Large intestine (tissue), 3 donors: ENCODE measurements around the gene ARVCF. TPM values are rescaled to one million over a fixed set of nuclear protein-coding genes. Genes with fewer than 3 reads are reported as not detected.

ENCODE experiments used
- DNase-seq, 2 donors: peaks; one replicate each; pipeline versions ENCODE4 v3.0.0 to v3.0.0-alpha.2; 2013
- H3K27ac ChIP-seq: one replicate; pipeline ENCODE4 v1.5.1; 2013; ENCODE audit warnings: low read length
- H3K27me3 ChIP-seq: 2 replicates; pipeline ENCODE4 v1.6.1; 2013; ENCODE audit warnings: low read length; ENCODE audit not compliant: control insufficient read depth, insufficient read depth
- H3K36me3 ChIP-seq: 2 replicates; pipeline ENCODE4 v1.6.1; 2013; ENCODE audit warnings: low read length; ENCODE audit not compliant: control insufficient read depth, insufficient read depth
- H3K4me1 ChIP-seq: one replicate; pipeline ENCODE4 v1.6.1; 2013; ENCODE audit warnings: low read length; ENCODE audit not compliant: control insufficient read depth, insufficient read depth
- H3K4me3 ChIP-seq: one replicate; pipeline ENCODE4 v1.5.1; 2013; ENCODE audit warnings: low read length
- H3K9me3 ChIP-seq: one replicate; pipeline ENCODE4 v1.6.1; 2013; ENCODE audit warnings: mild to moderate bottlenecking, low read depth, low read length, moderate library complexity; ENCODE audit not compliant: control insufficient read depth
- WGBS: methylation state at CpG from one replicate; pipeline ENCODE4 v1.1.5; 2013; ENCODE audit warnings: low lambda C conversion rate; ENCODE audit not compliant: insufficient coverage; 5-methylcytosine and 5-hydroxymethylcytosine counted together
- polyA plus RNA-seq: library from polyadenylated mRNA; unstranded; fragments of 120-200 nt; gene quantifications from one replicate; pipeline ENCODE4 v1.2.1, GENCODE V29; 2013

ARVCF gene
- polyA plus RNA-seq, 1 donor, result 21.8 TPM

- peaks cover 22% of the 10 kb centered on the region for H3K27me3 ChIP-seq
- no peak overlapping the region for H3K4me3 ChIP-seq
- DNase-seq, result no peak
- H3K4me1 ChIP-seq, result peaks cover 12% of the 10 kb centered on the region
- no peaks in the 10 kb centered on the region for H3K9me3 ChIP-seq
- H3K27ac ChIP-seq, result no peak overlapping the region
- H3K36me3 ChIP-seq, result no peaks in the 10 kb centered on the region
- no CpG with 5 or more reads among the region's 11 CpGs for WGBS
Observed at GRCh38 chr22:20022231-20022977, 5.8 kb upstream of the ARVCF start.

- Histone ChIP-seq H3K9me3 (no peaks in the 10 kb centered on the region), H3K27me3 (peaks cover 27% of the 10 kb centered on the region), H3K27ac (no peak overlapping the region), H3K4me3 (peak overlapping the region; percentile 85), H3K4me1 (peaks cover 16% of the 10 kb centered on the region), H3K36me3 (no peaks in the 10 kb centered on the region)
- DNase-seq, result peak in 1 of 2 donors; percentile 20
- WGBS, result 35% methylated on average over 2 of the region's 36 CpGs
Observed at GRCh38 chr22:20021196-20022181, 4.9 kb upstream of the ARVCF start.

- Histone ChIP-seq H3K9me3 (no peaks in the 10 kb centered on the region), H3K36me3 (no peaks in the 10 kb centered on the region), H3K4me1 (peaks cover 16% of the 10 kb centered on the region), H3K4me3 (peak within 1 kb of the TSS; percentile 85), H3K27ac (peak within 1 kb of the TSS; percentile 28), H3K27me3 (peaks cover 33% of the 10 kb centered on the region)
- DNase-seq, result peak; percentile 94 to 95
- WGBS, result no CpG with 5 or more reads among the region's 61 CpGs
Observed at GRCh38 chr22:20020533-20021195, 4.0 kb upstream of the ARVCF start, which contains the start of gene TANGO2. TANGO2 (plus strand) TSS chr22:20021110; CDS start chr22:20036799, 15,689 bp downstream.

DNA sequence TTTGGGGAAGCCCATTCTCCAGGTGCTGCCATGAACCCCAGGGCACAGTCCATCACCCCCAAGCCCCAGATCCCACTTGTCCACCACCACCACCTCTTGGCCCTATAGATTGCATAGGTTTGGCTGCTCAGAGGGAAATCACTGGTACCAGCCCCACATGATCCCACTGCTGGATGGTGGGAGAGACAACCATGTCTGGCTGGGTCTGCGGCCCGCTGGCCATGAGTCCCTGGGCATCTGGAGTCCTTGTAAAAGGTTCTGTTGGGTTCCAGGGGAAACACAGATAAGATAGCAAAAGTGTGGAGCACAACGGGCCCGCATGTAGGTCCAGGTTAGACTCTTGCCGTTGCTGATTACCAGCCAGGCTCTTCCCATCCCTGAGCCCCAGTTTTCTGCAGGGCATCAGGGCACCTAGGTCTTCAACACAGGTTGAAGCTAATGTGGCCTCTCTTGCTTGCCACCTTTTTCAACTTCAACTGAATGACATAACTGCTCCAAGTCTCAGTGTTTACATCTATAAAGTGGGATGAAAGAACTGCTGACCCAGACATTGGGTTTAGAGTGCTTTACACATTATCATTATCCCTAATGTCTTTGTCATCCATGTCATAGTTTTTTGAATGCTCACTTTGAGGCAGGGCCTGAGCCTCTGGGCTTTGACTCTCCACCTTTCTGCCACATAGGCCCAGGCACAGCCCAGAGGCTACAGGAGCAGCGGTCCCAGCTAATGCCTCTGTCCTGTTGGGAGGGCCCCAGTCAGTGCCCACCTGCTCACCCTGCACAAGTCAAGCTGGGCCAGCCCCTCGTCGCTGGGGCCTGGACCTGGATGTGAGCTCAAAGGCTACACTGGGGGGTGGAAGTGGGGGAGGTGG, 3.3 kb upstream of the ARVCF start:
- Histone ChIP-seq H3K4me3 (peak overlapping the region; percentile 57), H3K4me1 (peaks cover 20% of the 10 kb centered on the region), H3K27me3 (peaks cover 41% of the 10 kb centered on the region), H3K36me3 (no peaks in the 10 kb centered on the region), H3K9me3 (no peaks in the 10 kb centered on the region), H3K27ac (no peak overlapping the region)
- no peak for DNase-seq
- WGBS, result no CpG with 5 or more reads among the region's 8 CpGs

DNA sequence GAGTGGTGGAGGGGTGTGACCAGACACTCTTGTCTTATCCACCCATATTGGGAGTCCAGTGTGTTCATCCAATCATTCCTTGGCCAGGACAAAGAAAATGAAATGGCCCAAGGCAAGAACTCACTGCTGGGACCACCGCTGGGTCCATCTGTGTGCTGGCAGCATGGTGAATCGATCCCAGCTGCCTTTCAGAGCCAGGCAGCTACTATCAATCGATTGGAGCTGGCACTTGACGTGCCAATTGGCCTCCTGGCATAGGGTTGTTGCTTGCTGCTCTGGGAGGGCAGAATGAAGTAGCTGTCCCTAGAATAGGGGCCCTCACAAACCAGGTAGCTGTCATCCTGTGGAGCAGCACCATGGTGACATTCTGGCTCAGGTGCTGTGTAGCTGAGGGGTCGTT, 1.4 kb upstream of the ARVCF start:
- Histone ChIP-seq H3K36me3 (no peaks in the 10 kb centered on the region), H3K4me1 (peaks cover 28% of the 10 kb centered on the region), H3K27me3 (peaks cover 43% of the 10 kb centered on the region), H3K27ac (no peak overlapping the region), H3K4me3 (no peak overlapping the region), H3K9me3 (no peaks in the 10 kb centered on the region)
- no peak for DNase-seq
- no CpG with 5 or more reads among the region's 5 CpGs for WGBS

- WGBS, result no CpG with 5 or more reads among the region's 9 CpGs
- no peaks in the 10 kb centered on the region for H3K9me3 ChIP-seq
Observed at GRCh38 chr22:20017622-20017958, 967 bp upstream of the ARVCF start.

GRCh38 chr22:20015971-20016733, 471 bp downstream of the ARVCF start:
- Histone ChIP-seq H3K36me3 (no peaks in the 10 kb centered on the region), H3K4me3 (peak overlapping the region; percentile 40), H3K27me3 (peaks cover 43% of the 10 kb centered on the region), H3K4me1 (peaks cover 25% of the 10 kb centered on the region), H3K9me3 (no peaks in the 10 kb centered on the region), H3K27ac (no peak overlapping the region)
- WGBS, result no CpG with 5 or more reads among the region's 101 CpGs
- no peak for DNase-seq

More at GRCh38 chr22:20017622-20017958, 967 bp upstream of the ARVCF start:
- Histone ChIP-seq H3K36me3 (no peaks in the 10 kb centered on the region), H3K27me3 (peaks cover 43% of the 10 kb centered on the region), H3K4me1 (peaks cover 29% of the 10 kb centered on the region), H3K4me3 (no peak overlapping the region), H3K27ac (no peak overlapping the region)
- no peak for DNase-seq

DNA sequence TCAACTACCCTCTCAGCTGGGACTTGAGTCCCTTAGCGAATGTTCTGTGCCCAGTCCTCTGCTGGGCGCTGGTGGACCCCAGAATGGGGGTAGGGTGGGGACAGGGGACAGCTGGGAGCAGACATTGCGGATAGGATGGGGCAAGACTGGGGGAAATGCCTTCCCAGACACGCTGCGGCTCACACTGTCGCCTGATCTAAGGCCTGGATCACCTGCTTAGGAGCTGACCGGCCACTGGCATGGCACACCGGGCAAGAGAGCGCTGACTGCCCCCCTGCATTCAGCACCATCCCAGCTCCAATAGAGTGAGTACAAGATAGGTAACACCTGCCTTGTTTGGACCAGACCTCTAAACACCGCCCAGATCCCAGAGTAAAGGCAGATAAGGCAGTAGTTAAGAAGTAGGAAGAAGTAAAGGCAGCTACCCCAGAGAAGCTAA, 1.4 kb downstream of the ARVCF start:
- WGBS, result 67% methylated on average over 1 of the region's 10 CpGs
- H3K4me3 ChIP-seq, result no peak overlapping the region
- no peaks in the 10 kb centered on the region for H3K9me3 ChIP-seq
- H3K36me3 ChIP-seq, result no peaks in the 10 kb centered on the region
- H3K27me3 ChIP-seq, result peaks cover 43% of the 10 kb centered on the region
- DNase-seq, result no peak
- H3K4me1 ChIP-seq, result peaks cover 28% of the 10 kb centered on the region
- H3K27ac ChIP-seq, result no peak overlapping the region

DNA sequence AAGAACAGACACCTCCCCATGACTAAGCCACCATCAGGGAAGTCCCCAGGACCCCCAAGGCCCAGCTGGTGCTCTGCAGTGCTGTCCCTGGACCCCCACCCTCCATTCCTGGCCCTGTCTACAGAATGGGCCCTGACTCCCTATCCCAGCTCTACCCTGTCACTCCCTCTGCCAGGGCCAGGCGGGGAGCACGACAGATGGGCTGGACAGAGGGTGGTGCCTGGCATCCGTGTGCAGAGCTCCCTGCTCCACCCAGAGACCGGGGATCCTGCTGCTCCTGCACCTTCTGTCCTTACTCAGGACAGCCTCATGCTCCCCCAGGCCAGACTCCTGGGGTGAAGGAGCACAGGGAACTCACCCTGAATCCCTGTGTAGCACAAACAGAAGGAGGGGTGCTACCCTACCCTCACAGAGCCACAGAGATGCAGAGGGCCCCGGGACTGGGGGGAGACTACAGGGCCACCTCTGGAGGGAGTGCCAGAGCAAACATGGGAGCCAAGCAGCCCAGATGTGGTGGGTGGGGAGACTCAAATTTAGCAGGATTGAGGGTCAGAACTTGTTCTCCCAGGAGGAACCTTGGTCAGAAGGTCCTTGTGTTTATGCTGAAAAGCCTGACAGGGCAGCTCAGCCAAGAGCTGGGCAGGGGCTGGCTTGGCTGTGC, 2.0 kb downstream of the ARVCF start:
- Histone ChIP-seq H3K27ac (no peak overlapping the region), H3K27me3 (peaks cover 41% of the 10 kb centered on the region), H3K4me1 (peaks cover 27% of the 10 kb centered on the region), H3K36me3 (no peaks in the 10 kb centered on the region), H3K4me3 (no peak overlapping the region), H3K9me3 (no peaks in the 10 kb centered on the region)
- WGBS, result no CpG with 5 or more reads among the region's 5 CpGs
- DNase-seq, result peak in 1 of 2 donors; percentile 37
